ENCODE measurements around the gene BUB1B. TPM values are rescaled to one million over a fixed set of nuclear protein-coding genes. Genes with fewer than 3 reads are reported as not detected.
A peak's percentile ranks its signal among the peaks of the same experiment; 100 is the strongest.

The BUB1B gene
- total RNA-seq, 6 experiments from 2014 or later = 11.5 to 38.1 (median 29.6) TPM

DNA sequence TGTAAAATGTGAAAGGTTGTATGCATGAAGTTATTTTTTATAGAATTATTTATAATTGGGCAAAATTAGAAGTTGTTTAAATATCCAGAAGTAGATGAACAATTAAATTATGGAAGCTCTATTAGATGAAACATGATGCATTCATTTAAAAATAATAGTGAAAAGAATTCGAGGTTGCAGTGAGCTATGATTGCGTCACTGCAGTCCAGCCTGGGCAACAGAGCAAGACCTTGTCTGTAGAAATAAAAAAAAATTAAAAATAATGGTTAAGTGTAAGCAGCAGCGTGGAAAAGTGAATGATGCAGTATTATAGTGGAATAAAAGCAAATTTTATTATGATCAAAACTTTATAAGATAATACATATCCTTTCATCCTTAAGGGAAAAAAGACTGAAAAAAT is 14.3 kb downstream of the BUB1B start:
- TF ChIP-seq, protein P1, sequence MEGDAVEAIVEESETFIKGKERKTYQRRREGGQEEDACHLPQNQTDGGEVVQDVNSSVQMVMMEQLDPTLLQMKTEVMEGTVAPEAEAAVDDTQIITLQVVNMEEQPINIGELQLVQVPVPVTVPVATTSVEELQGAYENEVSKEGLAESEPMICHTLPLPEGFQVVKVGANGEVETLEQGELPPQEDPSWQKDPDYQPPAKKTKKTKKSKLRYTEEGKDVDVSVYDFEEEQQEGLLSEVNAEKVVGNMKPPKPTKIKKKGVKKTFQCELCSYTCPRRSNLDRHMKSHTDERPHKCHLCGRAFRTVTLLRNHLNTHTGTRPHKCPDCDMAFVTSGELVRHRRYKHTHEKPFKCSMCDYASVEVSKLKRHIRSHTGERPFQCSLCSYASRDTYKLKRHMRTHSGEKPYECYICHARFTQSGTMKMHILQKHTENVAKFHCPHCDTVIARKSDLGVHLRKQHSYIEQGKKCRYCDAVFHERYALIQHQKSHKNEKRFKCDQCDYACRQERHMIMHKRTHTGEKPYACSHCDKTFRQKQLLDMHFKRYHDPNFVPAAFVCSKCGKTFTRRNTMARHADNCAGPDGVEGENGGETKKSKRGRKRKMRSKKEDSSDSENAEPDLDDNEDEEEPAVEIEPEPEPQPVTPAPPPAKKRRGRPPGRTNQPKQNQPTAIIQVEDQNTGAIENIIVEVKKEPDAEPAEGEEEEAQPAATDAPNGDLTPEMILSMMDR (IDR thresholded peaks at IDR 0.05) = no peak
- no peak for DNase-seq
- Mint-ChIP-seq H3K4me1 (ENCODE audit: low read depth) (0 out of 2 replicates have a peak, but pooled peaks cover 5% of the 10 kb centered on the region), H3K36me3 (ENCODE audit: low read depth) (peaks cover 2% of the 10 kb centered on the region; the same call in 1 of the 2 replicates), H3K27ac (no peak overlapping the region), H3K9me3 (no peaks in the 10 kb centered on the region), H3K4me3 (no peak overlapping the region), H3K27me3 (ENCODE audit: insufficient read depth) (no peaks in the 10 kb centered on the region)

DNA sequence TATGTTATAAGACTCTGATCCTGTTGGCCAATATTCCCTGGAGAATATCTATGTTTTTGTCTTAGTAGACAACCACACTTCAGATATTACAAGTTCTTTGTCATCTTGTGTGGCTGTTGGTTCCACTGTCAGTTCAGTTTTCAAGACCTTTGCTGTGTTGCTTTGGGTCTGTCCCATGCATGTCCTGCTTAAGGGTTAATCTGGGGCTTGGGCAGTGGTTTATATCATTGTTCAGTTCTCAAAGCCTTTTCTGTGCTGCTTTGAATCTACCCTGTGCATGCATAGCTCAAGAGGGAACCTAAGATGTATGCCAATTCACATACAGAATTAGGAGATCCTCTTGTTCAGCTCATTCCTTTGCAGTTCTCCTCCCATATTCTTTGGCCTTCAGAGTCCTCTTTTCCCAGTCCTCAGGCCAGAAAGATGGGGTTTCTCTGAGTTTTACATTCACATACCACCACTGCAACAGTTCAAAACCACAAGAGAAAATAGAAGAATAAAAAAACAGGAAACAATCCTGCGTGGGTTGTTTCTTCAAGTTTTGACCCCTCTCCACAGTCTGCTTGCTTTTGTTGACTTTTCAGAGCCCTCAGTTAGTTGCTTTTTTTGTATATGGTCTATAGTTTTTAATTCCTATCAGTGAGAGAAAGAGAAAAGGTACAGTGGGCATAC is 21.6 kb downstream of the BUB1B start:
- Mint-ChIP-seq H3K9me3 (no peaks in the 10 kb centered on the region), H3K27me3 (ENCODE audit: insufficient read depth) (no peaks in the 10 kb centered on the region), H3K36me3 (ENCODE audit: low read depth) (peaks cover 5% of the 10 kb centered on the region; the same call in 1 of the 2 replicates), H3K4me1 (ENCODE audit: low read depth) (0 out of 2 replicates have a peak, but pooled peaks cover 5% of the 10 kb centered on the region), H3K4me3 (no peak overlapping the region), H3K27ac (no peak overlapping the region)
- no peak for DNase-seq
- TF ChIP-seq, protein P1 (IDR thresholded peaks at IDR 0.05) = no peak

DNA sequence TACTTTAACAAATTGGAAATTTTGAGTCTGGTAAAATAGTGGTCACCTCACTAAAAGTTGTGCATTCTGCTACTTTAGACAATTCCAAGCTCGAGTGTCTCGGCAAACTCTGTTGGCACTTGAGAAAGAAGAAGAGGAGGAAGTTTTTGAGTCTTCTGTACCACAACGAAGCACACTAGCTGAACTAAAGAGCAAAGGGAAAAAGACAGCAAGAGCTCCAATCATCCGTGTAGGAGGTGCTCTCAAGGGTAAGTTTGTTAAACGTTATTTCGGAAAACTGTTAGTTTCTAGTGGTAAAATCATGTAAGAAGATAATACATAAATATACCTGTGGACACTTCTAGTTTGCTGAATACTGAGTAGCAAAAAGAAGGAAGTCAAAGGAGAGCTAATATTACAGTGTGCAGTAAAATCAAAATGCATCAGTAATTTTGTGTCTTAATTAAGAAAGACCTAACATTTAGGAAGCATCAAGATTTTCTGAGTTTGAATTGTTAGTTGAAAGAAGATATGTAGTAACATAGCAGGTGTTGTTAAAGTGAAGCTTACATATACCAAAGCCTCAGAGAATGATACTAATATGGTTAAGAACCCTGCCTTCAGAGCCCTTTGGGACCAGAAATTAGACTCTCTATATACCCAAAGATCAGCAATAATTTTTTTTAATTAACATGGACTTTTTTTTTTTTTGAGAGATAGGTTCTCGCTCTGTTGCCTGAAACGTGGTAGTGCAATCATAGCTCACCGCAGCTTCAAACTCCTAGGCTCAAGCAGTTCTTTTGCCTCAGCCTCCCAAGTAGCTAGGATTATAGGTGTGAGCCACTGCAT is 23.0 kb downstream of the BUB1B start:
- no peaks in the 10 kb centered on the region for H3K4me1 Mint-ChIP-seq (ENCODE audit: low read depth)
- no peaks in the 10 kb centered on the region for H3K27me3 Mint-ChIP-seq (ENCODE audit: insufficient read depth)
- TF ChIP-seq, protein P1 (IDR thresholded peaks at IDR 0.05) = no peak
- H3K9me3 Mint-ChIP-seq = no peaks in the 10 kb centered on the region
- DNase-seq = no peak
- peaks cover 5% of the 10 kb centered on the region; the same call in 1 of the 2 replicates for H3K36me3 Mint-ChIP-seq (ENCODE audit: low read depth)
- H3K27ac Mint-ChIP-seq = no peak overlapping the region
- H3K4me3 Mint-ChIP-seq = no peak overlapping the region

DNA sequence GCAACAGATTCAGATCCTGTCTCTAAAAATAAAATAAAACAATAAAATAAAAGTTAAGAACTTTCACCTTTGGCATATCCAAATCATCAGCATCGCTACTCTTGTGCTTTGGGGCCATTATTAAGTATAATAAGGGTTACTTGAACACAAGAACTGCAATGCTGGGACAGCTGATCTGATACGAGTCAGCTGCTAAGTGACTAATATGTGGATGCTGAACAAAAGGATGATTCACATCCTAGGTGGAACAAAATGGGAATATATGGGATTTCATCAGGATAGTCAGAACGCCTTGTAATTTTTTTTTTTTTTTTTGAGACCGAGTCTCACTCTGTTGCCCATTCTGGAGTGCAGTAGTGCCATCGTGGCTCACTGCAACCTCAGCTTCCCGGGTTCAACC is 29.7 kb downstream of the BUB1B start:
- Mint-ChIP-seq H3K9me3 (no peaks in the 10 kb centered on the region), H3K27me3 (ENCODE audit: insufficient read depth) (no peaks in the 10 kb centered on the region), H3K36me3 (ENCODE audit: low read depth) (peaks cover 17% of the 10 kb centered on the region), H3K4me3 (no peak overlapping the region), H3K4me1 (ENCODE audit: low read depth) (peaks cover 20% of the 10 kb centered on the region), H3K27ac (peak overlapping the region; percentile 75)
- TF ChIP-seq, protein P1 (IDR thresholded peaks at IDR 0.05) = no peak
- peak; percentile 66 for DNase-seq

DNA sequence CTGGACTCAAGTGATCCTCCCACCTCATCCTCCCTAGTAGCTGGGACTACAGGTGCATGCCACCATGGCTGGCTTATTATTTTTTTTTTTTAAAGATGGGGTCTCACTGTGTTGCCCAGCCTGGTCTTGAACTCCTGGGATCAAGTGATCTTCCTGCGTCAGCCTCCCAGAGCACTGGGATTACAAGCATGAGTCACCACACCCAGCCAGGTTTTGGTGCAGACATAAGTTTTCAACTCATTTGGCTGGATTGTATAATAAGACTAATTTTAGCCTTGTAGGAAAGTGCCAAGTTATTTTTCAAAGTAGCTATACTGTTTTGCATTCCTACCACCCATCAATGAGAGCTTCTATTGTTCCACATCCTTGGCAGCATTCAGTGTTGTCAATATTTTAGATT is 32.1 kb downstream of the BUB1B start:
- TF ChIP-seq, protein P1 (IDR thresholded peaks at IDR 0.05) = no peak
- no peaks in the 10 kb centered on the region; the same call in 1 of the 2 replicates for H3K27me3 Mint-ChIP-seq (ENCODE audit: insufficient read depth)
- H3K4me1 Mint-ChIP-seq (ENCODE audit: low read depth) = peaks cover 20% of the 10 kb centered on the region
- DNase-seq = peak; percentile 9
- no peak overlapping the region for H3K4me3 Mint-ChIP-seq
- peaks cover 21% of the 10 kb centered on the region for H3K36me3 Mint-ChIP-seq (ENCODE audit: low read depth)
- no peaks in the 10 kb centered on the region for H3K9me3 Mint-ChIP-seq
- H3K27ac Mint-ChIP-seq = no peak overlapping the region
